Fibroblast of the conjunctiva (primary cell): ENCODE measurements around the gene CDKL2.

Source experiments
- DNase-seq: peaks from one replicate; pipeline ENCODE4 v3.0.0-alpha.2; 2010; ENCODE audit warnings: low read depth

The CDKL2 gene

GRCh38 chr4:75639124-75639695 is 8.9 kb upstream of the CDKL2 start:
- no peak for DNase-seq

- DNase-seq, result no peak
Measured at GRCh38 chr4:75637827-75638226, 7.5 kb upstream of the CDKL2 start.

GRCh38 chr4:75637176-75637575 is 6.8 kb upstream of the CDKL2 start:
- no peak for DNase-seq

- no peak for DNase-seq
Measured at GRCh38 chr4:75634951-75635350, 4.6 kb upstream of the CDKL2 start.

- no peak for DNase-seq
Measured at GRCh38 chr4:75634281-75634680, 4.0 kb upstream of the CDKL2 start.

GRCh38 chr4:75633846-75634245 is 3.5 kb upstream of the CDKL2 start:
- no peak for DNase-seq

GRCh38 chr4:75630937-75631329 is 605 bp upstream of the CDKL2 start:
- no peak for DNase-seq

GRCh38 chr4:75629239-75629638 is 1.1 kb downstream of the CDKL2 start:
- no peak for DNase-seq

GRCh38 chr4:75623026-75623425 is 7.3 kb downstream of the CDKL2 start:
- DNase-seq, result no peak

- DNase-seq, result no peak
Measured at GRCh38 chr4:75621715-75622114, 8.6 kb downstream of the CDKL2 start.

- DNase-seq, result no peak
Measured at GRCh38 chr4:75612306-75612705, 18.0 kb downstream of the CDKL2 start.

GRCh38 chr4:75605928-75606327 is 24.4 kb downstream of the CDKL2 start:
- DNase-seq, result no peak

- DNase-seq, result no peak
Measured at GRCh38 chr4:75599647-75600046, 30.7 kb downstream of the CDKL2 start.

GRCh38 chr4:75598390-75598789 is 31.9 kb downstream of the CDKL2 start:
- no peak for DNase-seq

GRCh38 chr4:75596061-75596460 is 34.3 kb downstream of the CDKL2 start:
- no peak for DNase-seq

GRCh38 chr4:75593393-75593792 is 36.9 kb downstream of the CDKL2 start:
- no peak for DNase-seq

- DNase-seq, result no peak
Measured at GRCh38 chr4:75584067-75584466, 46.3 kb downstream of the CDKL2 start.

- DNase-seq, result no peak
Measured at GRCh38 chr4:75567725-75568124, 62.6 kb downstream of the CDKL2 start.

- DNase-seq, result no peak
Measured at GRCh38 chr4:75566911-75567310, 63.4 kb downstream of the CDKL2 start.

GRCh38 chr4:75565481-75565880 is 64.8 kb downstream of the CDKL2 start:
- no peak for DNase-seq

GRCh38 chr4:75564023-75564422 is 66.3 kb downstream of the CDKL2 start:
- DNase-seq, result no peak

- no peak for DNase-seq
Measured at GRCh38 chr4:75561789-75562188, 68.5 kb downstream of the CDKL2 start.

- no peak for DNase-seq
Measured at GRCh38 chr4:75557696-75558095, 72.6 kb downstream of the CDKL2 start.

GRCh38 chr4:75555294-75556164 is 74.8 kb downstream of the CDKL2 start, which contains the start of gene ODAPH:
Gene ODAPH, plus strand, starts transcription at chr4:75556066. Its CDS starts 17 bp downstream, at chr4:75556083.
- DNase-seq, result no peak
